Measurements from ENCODE around the gene CWC27. TPM values are rescaled to one million over a fixed set of nuclear protein-coding genes. Genes with fewer than 3 reads are reported as not detected.

CWC27 gene
- total and polyA plus RNA-seq, 10 donors, result 11.1 to 22.1 (median 15.9) TPM

GRCh38 chr5:65050826-65051498, 282.2 kb downstream of the CWC27 start:
- Histone ChIP-seq H3K4me1 (peaks cover 0 to 6% (median 0%) of the 10 kb centered on the region in 6 donors), H3K27me3 (replicated peaks in 1 of 7) (no peaks in the 10 kb centered on the region), H3K27ac (no peak overlapping the region), H3K9me3 (peaks cover 0 to 11% (median 2%) of the 10 kb centered on the region in 8 donors), H3K4me3 (no peak overlapping the region), H3K36me3 (no peaks in the 10 kb centered on the region)
- WGBS, 5 donors, result 75 to 79% (median 75%) methylated on average over 5 of the region's 5 CpGs
- no peak for DNase-seq
- TF ChIP-seq POLR2AphosphoS5 (IDR thresholded peaks at IDR 0.05) (no peak), CTCF (IDR thresholded peaks at IDR 0.05 in 8 of 11, conservative IDR thresholded peaks at IDR 0.05 in 3 of 11) (no peak), POLR2A (IDR thresholded peaks at IDR 0.05) (no peak)
- intact Hi-C loops (cut with DNase I; ENCODE audit: low total_unique reads), result no loop called here

DNA sequence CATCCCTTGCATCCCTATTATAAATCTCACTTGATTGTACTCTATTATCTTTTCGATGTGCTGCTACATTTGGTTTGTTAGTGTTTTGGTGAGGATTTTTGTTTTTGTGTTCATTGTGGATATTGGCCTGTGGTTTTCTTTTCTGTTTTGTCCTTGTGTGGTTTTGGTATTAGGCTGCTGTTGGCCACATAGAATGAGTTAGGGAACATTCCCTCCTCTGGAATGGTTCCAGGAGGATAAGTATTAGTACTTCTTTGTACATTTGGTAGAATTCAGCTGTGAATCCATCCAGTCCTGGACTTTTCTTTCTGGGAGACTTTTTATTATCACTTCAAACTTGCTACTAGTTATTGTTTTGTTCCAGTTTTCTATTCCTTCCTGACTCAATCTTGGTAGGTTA, 287.2 kb downstream of the CWC27 start:
- intact Hi-C loops (cut with DNase I; ENCODE audit: low total_unique reads), result no loop called here
- H3K27ac ChIP-seq, result no peak overlapping the region

GRCh38 chr5:65059681-65060598, 291.2 kb downstream of the CWC27 start:
- DNase-seq, result no peak
- Histone ChIP-seq H3K27me3 (replicated peaks in 1 of 7) (no peaks in the 10 kb centered on the region), H3K36me3 (no peaks in the 10 kb centered on the region), H3K9me3 (peaks cover 0 to 9% (median 2%) of the 10 kb centered on the region in 8 donors), H3K4me3 (no peak overlapping the region), H3K27ac (peak overlapping the region in 5 of 8 donors; percentile 7 to 73 (median 35)), H3K4me1 (peaks cover 0 to 29% (median 2%) of the 10 kb centered on the region in 6 donors)
- TF ChIP-seq POLR2AphosphoS5 (IDR thresholded peaks at IDR 0.05) (no peak), POLR2A (IDR thresholded peaks at IDR 0.05) (no peak), CTCF (IDR thresholded peaks at IDR 0.05 in 8 of 11, conservative IDR thresholded peaks at IDR 0.05 in 3 of 11) (no peak)
- intact Hi-C loops (cut with DNase I; ENCODE audit: low total_unique reads), result no loop called here
- 82 to 92% (median 90%) methylated on average over 6 of the region's 6 CpGs for WGBS, 5 donors

More for the DNA sequence above, 287.2 kb downstream of the CWC27 start:
- 92 to 100% (median 94%) methylated on average over 1 of the region's 1 CpG for WGBS, 5 donors
- Histone ChIP-seq H3K4me1 (peaks cover 0 to 11% (median 0%) of the 10 kb centered on the region in 6 donors), H3K27me3 (replicated peaks in 1 of 7) (no peaks in the 10 kb centered on the region), H3K4me3 (no peak overlapping the region), H3K36me3 (no peaks in the 10 kb centered on the region), H3K9me3 (peaks cover 0 to 11% (median 2%) of the 10 kb centered on the region in 8 donors)
- TF ChIP-seq POLR2A (IDR thresholded peaks at IDR 0.05) (no peak), POLR2AphosphoS5 (IDR thresholded peaks at IDR 0.05) (no peak), CTCF (IDR thresholded peaks at IDR 0.05 in 8 of 11, conservative IDR thresholded peaks at IDR 0.05 in 3 of 11) (no peak)
- no peak for DNase-seq

All from spleen (tissue), 11 donors.